Left renal cortex interstitium (tissue), 4 donors: ENCODE data around the gene BHLHA15. TPM values are rescaled to one million over a fixed set of nuclear protein-coding genes. Genes with fewer than 3 reads are reported as not detected.

ENCODE experiments used
- DNase-seq, 4 donors: peaks; one replicate each; pipeline ENCODE4 v3.0.0-alpha.2; 2013; ENCODE audit warnings: low read depth in 4 of 4, low spot score in 2 of 4, missing footprints in 1 of 4
- polyA plus RNA-seq, 4 donors: library from polyadenylated mRNA; unstranded; fragments of 120-200 nt; gene quantifications; one replicate each; pipeline ENCODE4 v1.2.1, GENCODE V29; 2013; ENCODE audit not compliant: insufficient read length in 4 of 4

BHLHA15 gene
- polyA plus RNA-seq, 4 donors: 0.20 to 0.43 (median 0.32) TPM

- DNase-seq: no peak
Observed at GRCh38 chr7:98238976-98239375, 27.7 kb downstream of the BHLHA15 start.

- DNase-seq: no peak
Observed at GRCh38 chr7:98240961-98241673, 29.9 kb downstream of the BHLHA15 start.

GRCh38 chr7:98241674-98242241 lies 30.5 kb downstream of the BHLHA15 start:
- DNase-seq: no peak

GRCh38 chr7:98242342-98242741 lies 31.1 kb downstream of the BHLHA15 start:
- DNase-seq: no peak

GRCh38 chr7:98242934-98243333 lies 31.7 kb downstream of the BHLHA15 start:
- no peak for DNase-seq

GRCh38 chr7:98244871-98245270 lies 33.6 kb downstream of the BHLHA15 start:
- no peak for DNase-seq

GRCh38 chr7:98248156-98248555 lies 36.9 kb downstream of the BHLHA15 start:
- no peak for DNase-seq

- DNase-seq: no peak
Observed at GRCh38 chr7:98249106-98249505, 37.9 kb downstream of the BHLHA15 start.

- DNase-seq: no peak
Observed at GRCh38 chr7:98250789-98251188, 39.5 kb downstream of the BHLHA15 start.

- DNase-seq: no peak
Observed at GRCh38 chr7:98251231-98251600, 40.0 kb downstream of the BHLHA15 start.

- DNase-seq: peak; percentile 60 to 82 (median 77)
Observed at GRCh38 chr7:98251601-98252424, 40.6 kb downstream of the BHLHA15 start, which contains the start of gene TECPR1. TSS of gene TECPR1 (minus strand) at chr7:98252232. CDS start at chr7:98246146, 6,086 bp downstream.

- no peak for DNase-seq
Observed at GRCh38 chr7:98252425-98253054, 41.3 kb downstream of the BHLHA15 start.

- DNase-seq: no peak
Observed at GRCh38 chr7:98254516-98254915, 43.3 kb downstream of the BHLHA15 start.

GRCh38 chr7:98254951-98255610 lies 43.8 kb downstream of the BHLHA15 start:
- no peak for DNase-seq

GRCh38 chr7:98256431-98256830 lies 45.2 kb downstream of the BHLHA15 start:
- DNase-seq: no peak

- DNase-seq: no peak
Observed at GRCh38 chr7:98257701-98258100, 46.5 kb downstream of the BHLHA15 start.
